ENCODE results near the gene GLP2R. TPM values are rescaled to one million over a fixed set of nuclear protein-coding genes. Genes with fewer than 3 reads are reported as not detected.

The GLP2R gene
- total and polyA plus RNA-seq, 10 of the 15 experiments (the other 5 are each of a cell fraction or from before 2014, with no cell fraction given) = not detected

- intact Hi-C loops (cut with micrococcal nuclease; ENCODE audit: unreplicated experiment) = no loop called here
- no peak for TF ChIP-seq HDAC2 (IDR thresholded peaks at IDR 0.05)
- TF ChIP-seq FOXM1 (IDR thresholded peaks at IDR 0.05; ENCODE audit: low read depth, low read length) = no peak
- no peak for TF ChIP-seq ZZZ3 (IDR thresholded peaks at IDR 0.05; ENCODE audit: control insufficient read depth, insufficient read length, low read depth)
- TF ChIP-seq RUNX3 (IDR thresholded peaks at IDR 0.05; ENCODE audit: low read length) = no peak
- TF ChIP-seq MEF2A (IDR thresholded peaks at IDR 0.05; ENCODE audit: insufficient read depth, low read depth, low read length) = no peak
- TF ChIP-seq POU2F2 (IDR thresholded peaks at IDR 0.05; ENCODE audit: borderline replicate concordance, low read depth, low read length) = no peak
- no peak for TF ChIP-seq BCLAF1 (IDR thresholded peaks at IDR 0.05)
- no peak for TF ChIP-seq GABPA (IDR thresholded peaks at IDR 0.05; ENCODE audit: low read depth)
- no peak for TF ChIP-seq BACH1 (IDR thresholded peaks at IDR 0.05; ENCODE audit: borderline replicate concordance)
- TF ChIP-seq, protein P1, sequence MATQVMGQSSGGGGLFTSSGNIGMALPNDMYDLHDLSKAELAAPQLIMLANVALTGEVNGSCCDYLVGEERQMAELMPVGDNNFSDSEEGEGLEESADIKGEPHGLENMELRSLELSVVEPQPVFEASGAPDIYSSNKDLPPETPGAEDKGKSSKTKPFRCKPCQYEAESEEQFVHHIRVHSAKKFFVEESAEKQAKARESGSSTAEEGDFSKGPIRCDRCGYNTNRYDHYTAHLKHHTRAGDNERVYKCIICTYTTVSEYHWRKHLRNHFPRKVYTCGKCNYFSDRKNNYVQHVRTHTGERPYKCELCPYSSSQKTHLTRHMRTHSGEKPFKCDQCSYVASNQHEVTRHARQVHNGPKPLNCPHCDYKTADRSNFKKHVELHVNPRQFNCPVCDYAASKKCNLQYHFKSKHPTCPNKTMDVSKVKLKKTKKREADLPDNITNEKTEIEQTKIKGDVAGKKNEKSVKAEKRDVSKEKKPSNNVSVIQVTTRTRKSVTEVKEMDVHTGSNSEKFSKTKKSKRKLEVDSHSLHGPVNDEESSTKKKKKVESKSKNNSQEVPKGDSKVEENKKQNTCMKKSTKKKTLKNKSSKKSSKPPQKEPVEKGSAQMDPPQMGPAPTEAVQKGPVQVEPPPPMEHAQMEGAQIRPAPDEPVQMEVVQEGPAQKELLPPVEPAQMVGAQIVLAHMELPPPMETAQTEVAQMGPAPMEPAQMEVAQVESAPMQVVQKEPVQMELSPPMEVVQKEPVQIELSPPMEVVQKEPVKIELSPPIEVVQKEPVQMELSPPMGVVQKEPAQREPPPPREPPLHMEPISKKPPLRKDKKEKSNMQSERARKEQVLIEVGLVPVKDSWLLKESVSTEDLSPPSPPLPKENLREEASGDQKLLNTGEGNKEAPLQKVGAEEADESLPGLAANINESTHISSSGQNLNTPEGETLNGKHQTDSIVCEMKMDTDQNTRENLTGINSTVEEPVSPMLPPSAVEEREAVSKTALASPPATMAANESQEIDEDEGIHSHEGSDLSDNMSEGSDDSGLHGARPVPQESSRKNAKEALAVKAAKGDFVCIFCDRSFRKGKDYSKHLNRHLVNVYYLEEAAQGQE (IDR thresholded peaks at IDR 0.05; ENCODE audit: low read depth, low read length) = no peak
- no peak for TF ChIP-seq IKZF1 (conservative IDR thresholded peaks at IDR 0.05)
- TF ChIP-seq BHLHE40 (IDR thresholded peaks at IDR 0.05; ENCODE audit: borderline replicate concordance in 1 of 2, low read depth in 2 of 2, low read length in 1 of 2) = no peak
- TF ChIP-seq, protein P2, sequence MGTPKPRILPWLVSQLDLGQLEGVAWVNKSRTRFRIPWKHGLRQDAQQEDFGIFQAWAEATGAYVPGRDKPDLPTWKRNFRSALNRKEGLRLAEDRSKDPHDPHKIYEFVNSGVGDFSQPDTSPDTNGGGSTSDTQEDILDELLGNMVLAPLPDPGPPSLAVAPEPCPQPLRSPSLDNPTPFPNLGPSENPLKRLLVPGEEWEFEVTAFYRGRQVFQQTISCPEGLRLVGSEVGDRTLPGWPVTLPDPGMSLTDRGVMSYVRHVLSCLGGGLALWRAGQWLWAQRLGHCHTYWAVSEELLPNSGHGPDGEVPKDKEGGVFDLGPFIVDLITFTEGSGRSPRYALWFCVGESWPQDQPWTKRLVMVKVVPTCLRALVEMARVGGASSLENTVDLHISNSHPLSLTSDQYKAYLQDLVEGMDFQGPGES (IDR thresholded peaks at IDR 0.05) = no peak
- TF ChIP-seq, protein P3, sequence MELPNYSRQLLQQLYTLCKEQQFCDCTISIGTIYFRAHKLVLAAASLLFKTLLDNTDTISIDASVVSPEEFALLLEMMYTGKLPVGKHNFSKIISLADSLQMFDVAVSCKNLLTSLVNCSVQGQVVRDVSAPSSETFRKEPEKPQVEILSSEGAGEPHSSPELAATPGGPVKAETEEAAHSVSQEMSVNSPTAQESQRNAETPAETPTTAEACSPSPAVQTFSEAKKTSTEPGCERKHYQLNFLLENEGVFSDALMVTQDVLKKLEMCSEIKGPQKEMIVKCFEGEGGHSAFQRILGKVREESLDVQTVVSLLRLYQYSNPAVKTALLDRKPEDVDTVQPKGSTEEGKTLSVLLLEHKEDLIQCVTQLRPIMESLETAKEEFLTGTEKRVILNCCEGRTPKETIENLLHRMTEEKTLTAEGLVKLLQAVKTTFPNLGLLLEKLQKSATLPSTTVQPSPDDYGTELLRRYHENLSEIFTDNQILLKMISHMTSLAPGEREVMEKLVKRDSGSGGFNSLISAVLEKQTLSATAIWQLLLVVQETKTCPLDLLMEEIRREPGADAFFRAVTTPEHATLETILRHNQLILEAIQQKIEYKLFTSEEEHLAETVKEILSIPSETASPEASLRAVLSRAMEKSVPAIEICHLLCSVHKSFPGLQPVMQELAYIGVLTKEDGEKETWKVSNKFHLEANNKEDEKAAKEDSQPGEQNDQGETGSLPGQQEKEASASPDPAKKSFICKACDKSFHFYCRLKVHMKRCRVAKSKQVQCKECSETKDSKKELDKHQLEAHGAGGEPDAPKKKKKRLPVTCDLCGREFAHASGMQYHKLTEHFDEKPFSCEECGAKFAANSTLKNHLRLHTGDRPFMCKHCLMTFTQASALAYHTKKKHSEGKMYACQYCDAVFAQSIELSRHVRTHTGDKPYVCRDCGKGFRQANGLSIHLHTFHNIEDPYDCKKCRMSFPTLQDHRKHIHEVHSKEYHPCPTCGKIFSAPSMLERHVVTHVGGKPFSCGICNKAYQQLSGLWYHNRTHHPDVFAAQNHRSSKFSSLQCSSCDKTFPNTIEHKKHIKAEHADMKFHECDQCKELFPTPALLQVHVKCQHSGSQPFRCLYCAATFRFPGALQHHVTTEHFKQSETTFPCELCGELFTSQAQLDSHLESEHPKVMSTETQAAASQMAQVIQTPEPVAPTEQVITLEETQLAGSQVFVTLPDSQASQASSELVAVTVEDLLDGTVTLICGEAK (IDR thresholded peaks at IDR 0.05; ENCODE audit: borderline replicate concordance) = no peak
Measured at GRCh38 chr17:9802697-9803096, 23.0 kb upstream of the GLP2R start.

More at GRCh38 chr17:9802697-9803096, 23.0 kb upstream of the GLP2R start:
- DNase-seq (ENCODE audit: low read depth, low spot score) = no peak
- ChIA-PET CTCF (no interaction called here), POLR2A (no interaction called here), RAD21 (ENCODE audit: unreplicated experiment) (no interaction called here), SMC1A (ENCODE audit: uncharacterized antibody, unreplicated experiment) (no interaction called here)
- Histone ChIP-seq H3K36me3 (ENCODE audit: control insufficient read depth in 2 of 2, insufficient read depth in 2 of 2, low read length in 1 of 2) (no peaks in the 10 kb centered on the region), H3K4me2 (ENCODE audit: control insufficient read depth, insufficient read depth) (no peak overlapping the region), H3K9me3 (replicated peaks; ENCODE audit: control insufficient read depth, insufficient read depth, low read length) (no peaks in the 10 kb centered on the region), H3K4me3 (no peak overlapping the region), H3K79me2 (ENCODE audit: control insufficient read depth, insufficient read depth, low read length) (no peaks in the 10 kb centered on the region), H2AFZ (ENCODE audit: control insufficient read depth, low read depth, low read length) (no peak overlapping the region), H3K27ac (ENCODE audit: control insufficient read depth, insufficient read depth) (no peak overlapping the region), H3K9ac (ENCODE audit: control insufficient read depth, insufficient read depth, low read length) (no peak overlapping the region), H3K27me3 (replicated peaks in 1 of 2; ENCODE audit: control insufficient read depth in 2 of 2, insufficient read depth in 2 of 2, low read length in 1 of 2) (no peaks in the 10 kb centered on the region; a peak in 1 of 4 replicates), H3K4me1 (ENCODE audit: control insufficient read depth, insufficient read depth, low read length) (no peaks in the 10 kb centered on the region), H4K20me1 (ENCODE audit: control insufficient read depth, insufficient read depth) (no peaks in the 10 kb centered on the region)
- ATAC-seq = no peak
- 18% methylated on average over 4 of the region's 4 CpGs for WGBS (ENCODE audit: insufficient coverage, insufficient replicate concordance, low lambda C conversion rate, missing lambda C conversion rate)
- in situ Hi-C loops (cut with MboI) = no loop called here
- no TSS peak for BruUV-seq (replicated peaks)
- no peak for FAIRE-seq
